Measurements from ENCODE around the gene CDK6.

Gene CDK6

GRCh38 chr7:92730808-92731207, 105.6 kb downstream of the CDK6 start:
- no CpG with 5 or more reads among the region's 3 CpGs for WGBS, 2 donors (ENCODE audit: extremely low coverage in 2 of 2, insufficient read length in 2 of 2, insufficient replicate concordance in 1 of 2)
- H3K4me3 ChIP-seq (ENCODE audit: low read length in 2 of 2), result no peak overlapping the region
- H3K18ac ChIP-seq (ENCODE audit: low read length), result no peak overlapping the region
- no peak overlapping the region for H2BK120ac ChIP-seq (ENCODE audit: low read depth, low read length)
- no peak overlapping the region for H2BK15ac ChIP-seq (ENCODE audit: low read length)
- H2BK5ac ChIP-seq (ENCODE audit: low read length), result no peak overlapping the region
- H3K4ac ChIP-seq (ENCODE audit: low read length), result no peak overlapping the region
- no peaks in the 10 kb centered on the region for H3K79me1 ChIP-seq (ENCODE audit: low read depth, low read length)
- H3K4me2 ChIP-seq (ENCODE audit: insufficient read depth, low read length, poor library complexity, severe bottlenecking), result no peak overlapping the region
- no peak overlapping the region for H4K91ac ChIP-seq (ENCODE audit: low read depth, low read length, poor library complexity)
- H3K23ac ChIP-seq (ENCODE audit: low read depth, low read length, poor library complexity), result no peak overlapping the region
- no peak overlapping the region for H2AFZ ChIP-seq (ENCODE audit: low read length)
- H3K14ac ChIP-seq (ENCODE audit: low read length), result no peak overlapping the region
- H4K8ac ChIP-seq (ENCODE audit: low read depth, low read length), result no peak overlapping the region
- H2AK5ac ChIP-seq (ENCODE audit: low read depth, low read length), result no peak overlapping the region
- H3K9me3 ChIP-seq (replicated peaks in 1 of 2; ENCODE audit: control insufficient read depth in 2 of 2, insufficient read depth in 1 of 2, low read depth in 1 of 2, low read length in 2 of 2), result no peaks in the 10 kb centered on the region
- no peak for DNase-seq (ENCODE audit: low spot score)
- H3K27ac ChIP-seq (replicated peaks; ENCODE audit: low read length), result no peak overlapping the region
- no peak overlapping the region for H2BK12ac ChIP-seq (ENCODE audit: low read length)
- H3K9ac ChIP-seq (ENCODE audit: low read depth, low read length, poor library complexity), result no peak overlapping the region
- H3K4me1 ChIP-seq (ENCODE audit: control insufficient read depth in 2 of 2, insufficient read depth in 1 of 2, low read depth in 1 of 2, low read length in 2 of 2), result no peaks in the 10 kb centered on the region
- no peaks in the 10 kb centered on the region for H3K27me3 ChIP-seq (ENCODE audit: control insufficient read depth in 3 of 3, insufficient read depth in 3 of 3, low read depth in 1 of 3, low read length in 3 of 3)
- no peaks in the 10 kb centered on the region for H3K36me3 ChIP-seq (replicated peaks in 1 of 2; ENCODE audit: control insufficient read depth in 2 of 2, insufficient read depth in 2 of 2, low read length in 2 of 2)

GRCh38 chr7:92729751-92730150, 106.6 kb downstream of the CDK6 start:
- DNase-seq (ENCODE audit: low spot score), result no peak

GRCh38 chr7:92729172-92729571, 107.2 kb downstream of the CDK6 start:
- Histone ChIP-seq H4K8ac (ENCODE audit: low read depth, low read length) (no peak overlapping the region), H3K18ac (ENCODE audit: low read length) (no peak overlapping the region), H2BK12ac (ENCODE audit: low read length) (no peak overlapping the region), H3K4me2 (ENCODE audit: insufficient read depth, low read length, poor library complexity, severe bottlenecking) (no peak overlapping the region), H2BK5ac (ENCODE audit: low read length) (no peak overlapping the region), H2BK120ac (ENCODE audit: low read depth, low read length) (no peak overlapping the region), H3K79me1 (ENCODE audit: low read depth, low read length) (no peaks in the 10 kb centered on the region), H2BK15ac (ENCODE audit: low read length) (no peak overlapping the region), H3K23ac (ENCODE audit: low read depth, low read length, poor library complexity) (no peak overlapping the region), H3K4me3 (ENCODE audit: low read length in 2 of 2) (no peak overlapping the region), H3K4me1 (ENCODE audit: control insufficient read depth in 2 of 2, insufficient read depth in 1 of 2, low read depth in 1 of 2, low read length in 2 of 2) (peaks cover 0 to under 1% of the 10 kb centered on the region in 2 donors), H3K9me3 (replicated peaks in 1 of 2; ENCODE audit: control insufficient read depth in 2 of 2, insufficient read depth in 1 of 2, low read depth in 1 of 2, low read length in 2 of 2) (no peaks in the 10 kb centered on the region), H3K14ac (ENCODE audit: low read length) (no peak overlapping the region), H3K27ac (replicated peaks; ENCODE audit: low read length) (no peak overlapping the region), H4K91ac (ENCODE audit: low read depth, low read length, poor library complexity) (no peak overlapping the region), H2AFZ (ENCODE audit: low read length) (no peak overlapping the region), H3K27me3 (ENCODE audit: control insufficient read depth in 3 of 3, insufficient read depth in 3 of 3, low read depth in 1 of 3, low read length in 3 of 3) (no peaks in the 10 kb centered on the region), H3K9ac (ENCODE audit: low read depth, low read length, poor library complexity) (no peak overlapping the region), H2AK5ac (ENCODE audit: low read depth, low read length) (no peak overlapping the region), H3K36me3 (replicated peaks in 1 of 2; ENCODE audit: control insufficient read depth in 2 of 2, insufficient read depth in 2 of 2, low read length in 2 of 2) (peaks cover 0 to 16% of the 10 kb centered on the region in 2 donors), H3K4ac (ENCODE audit: low read length) (no peak overlapping the region)
- DNase-seq (ENCODE audit: low spot score), result no peak
- no CpG with 5 or more reads among the region's 7 CpGs for WGBS, 2 donors (ENCODE audit: extremely low coverage in 2 of 2, insufficient read length in 2 of 2, insufficient replicate concordance in 1 of 2)

More at GRCh38 chr7:92729751-92730150, 106.6 kb downstream of the CDK6 start:
- no peak overlapping the region for H3K18ac ChIP-seq (ENCODE audit: low read length)
- no peak overlapping the region for H2BK15ac ChIP-seq (ENCODE audit: low read length)
- no peak overlapping the region for H3K23ac ChIP-seq (ENCODE audit: low read depth, low read length, poor library complexity)
- H3K27me3 ChIP-seq (ENCODE audit: control insufficient read depth in 3 of 3, insufficient read depth in 3 of 3, low read depth in 1 of 3, low read length in 3 of 3), result no peaks in the 10 kb centered on the region
- H2BK12ac ChIP-seq (ENCODE audit: low read length), result no peak overlapping the region
- no peak overlapping the region for H3K14ac ChIP-seq (ENCODE audit: low read length)
- no peak overlapping the region for H2BK5ac ChIP-seq (ENCODE audit: low read length)
- no peaks in the 10 kb centered on the region for H3K79me1 ChIP-seq (ENCODE audit: low read depth, low read length)
- no peak overlapping the region for H3K4ac ChIP-seq (ENCODE audit: low read length)
- H4K8ac ChIP-seq (ENCODE audit: low read depth, low read length), result no peak overlapping the region
- no peak overlapping the region for H2AK5ac ChIP-seq (ENCODE audit: low read depth, low read length)
- no peak overlapping the region for H3K27ac ChIP-seq (replicated peaks; ENCODE audit: low read length)
- H2BK120ac ChIP-seq (ENCODE audit: low read depth, low read length), result no peak overlapping the region
- H3K9me3 ChIP-seq (replicated peaks in 1 of 2; ENCODE audit: control insufficient read depth in 2 of 2, insufficient read depth in 1 of 2, low read depth in 1 of 2, low read length in 2 of 2), result no peaks in the 10 kb centered on the region
- WGBS, 2 donors (ENCODE audit: extremely low coverage in 2 of 2, insufficient read length in 2 of 2, insufficient replicate concordance in 1 of 2), result no CpG with 5 or more reads among the region's 2 CpGs
- H3K4me2 ChIP-seq (ENCODE audit: insufficient read depth, low read length, poor library complexity, severe bottlenecking), result no peak overlapping the region
- no peaks in the 10 kb centered on the region for H3K4me1 ChIP-seq (ENCODE audit: control insufficient read depth in 2 of 2, insufficient read depth in 1 of 2, low read depth in 1 of 2, low read length in 2 of 2)
- H3K9ac ChIP-seq (ENCODE audit: low read depth, low read length, poor library complexity), result no peak overlapping the region
- H3K4me3 ChIP-seq (ENCODE audit: low read length in 2 of 2), result no peak overlapping the region
- H2AFZ ChIP-seq (ENCODE audit: low read length), result no peak overlapping the region
- no peak overlapping the region for H4K91ac ChIP-seq (ENCODE audit: low read depth, low read length, poor library complexity)
- H3K36me3 ChIP-seq (replicated peaks in 1 of 2; ENCODE audit: control insufficient read depth in 2 of 2, insufficient read depth in 2 of 2, low read length in 2 of 2), result peaks cover 0 to 10% of the 10 kb centered on the region in 2 donors

GRCh38 chr7:92727755-92728154, 108.6 kb downstream of the CDK6 start:
- peaks cover 0 to 25% of the 10 kb centered on the region in 2 donors for H3K36me3 ChIP-seq (replicated peaks in 1 of 2; ENCODE audit: control insufficient read depth in 2 of 2, insufficient read depth in 2 of 2, low read length in 2 of 2)
- no peak overlapping the region for H3K14ac ChIP-seq (ENCODE audit: low read length)
- no peaks in the 10 kb centered on the region for H3K9me3 ChIP-seq (replicated peaks in 1 of 2; ENCODE audit: control insufficient read depth in 2 of 2, insufficient read depth in 1 of 2, low read depth in 1 of 2, low read length in 2 of 2)

More at GRCh38 chr7:92727755-92728154, 108.6 kb downstream of the CDK6 start:
- H3K27me3 ChIP-seq (ENCODE audit: control insufficient read depth in 3 of 3, insufficient read depth in 3 of 3, low read depth in 1 of 3, low read length in 3 of 3), result no peaks in the 10 kb centered on the region
- no peaks in the 10 kb centered on the region for H3K79me1 ChIP-seq (ENCODE audit: low read depth, low read length)
- H3K4me1 ChIP-seq (ENCODE audit: control insufficient read depth in 2 of 2, insufficient read depth in 1 of 2, low read depth in 1 of 2, low read length in 2 of 2), result peaks cover 2 to 4% of the 10 kb centered on the region in 2 donors
- H2BK15ac ChIP-seq (ENCODE audit: low read length), result no peak overlapping the region
- H3K4ac ChIP-seq (ENCODE audit: low read length), result no peak overlapping the region
- no peak overlapping the region for H3K4me2 ChIP-seq (ENCODE audit: insufficient read depth, low read length, poor library complexity, severe bottlenecking)
- no peak overlapping the region for H3K23ac ChIP-seq (ENCODE audit: low read depth, low read length, poor library complexity)
- WGBS, 2 donors (ENCODE audit: extremely low coverage in 2 of 2, insufficient read length in 2 of 2, insufficient replicate concordance in 1 of 2), result no CpG with 5 or more reads among the region's 1 CpG
- H2AFZ ChIP-seq (ENCODE audit: low read length), result no peak overlapping the region
- H4K8ac ChIP-seq (ENCODE audit: low read depth, low read length), result no peak overlapping the region
- no peak overlapping the region for H3K4me3 ChIP-seq (ENCODE audit: low read length in 2 of 2)
- no peak overlapping the region for H2AK5ac ChIP-seq (ENCODE audit: low read depth, low read length)
- no peak overlapping the region for H4K91ac ChIP-seq (ENCODE audit: low read depth, low read length, poor library complexity)
- H3K18ac ChIP-seq (ENCODE audit: low read length), result no peak overlapping the region
- H3K9ac ChIP-seq (ENCODE audit: low read depth, low read length, poor library complexity), result no peak overlapping the region
- no peak overlapping the region for H3K27ac ChIP-seq (replicated peaks; ENCODE audit: low read length)
- no peak overlapping the region for H2BK12ac ChIP-seq (ENCODE audit: low read length)
- DNase-seq (ENCODE audit: low spot score), result no peak
- no peak overlapping the region for H2BK5ac ChIP-seq (ENCODE audit: low read length)
- H2BK120ac ChIP-seq (ENCODE audit: low read depth, low read length), result no peak overlapping the region

Measured in neuronal stem cell (in vitro differentiated cells).